Measurements from ENCODE around the gene MRPL52. TPM values are rescaled to one million over a fixed set of nuclear protein-coding genes. Genes with fewer than 3 reads are reported as not detected.
"Not testable (repeated sequence)": the region's sequence is repeated elsewhere in the genome, so short reads cannot be mapped to it uniquely, and the experiment has no call there.

The MRPL52 gene
- total and polyA plus RNA-seq, 10 of the 15 experiments (the other 5 are each of a cell fraction or from before 2014, with no cell fraction given), result 51.7 to 541 (median 142) TPM

DNA sequence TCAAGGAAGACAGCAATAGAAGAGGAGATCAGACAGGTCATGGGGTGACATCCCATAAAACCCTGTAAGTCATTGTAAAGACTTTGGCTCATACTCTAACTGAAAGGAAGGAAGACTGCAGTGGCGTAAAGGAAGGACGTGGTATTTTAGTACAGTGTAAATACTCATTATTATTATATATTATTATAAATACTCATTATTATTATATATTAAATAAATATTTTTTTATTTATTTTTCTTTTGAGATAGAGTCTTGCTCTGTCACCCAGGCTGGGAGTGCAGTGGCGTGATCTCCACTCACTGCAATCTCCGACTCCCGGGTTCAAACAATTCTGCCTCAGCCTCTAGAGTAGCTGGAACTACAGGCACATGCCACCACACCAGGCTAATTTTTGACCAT, 26.7 kb downstream of the MRPL52 start (continued):
- TF ChIP-seq, protein P1, sequence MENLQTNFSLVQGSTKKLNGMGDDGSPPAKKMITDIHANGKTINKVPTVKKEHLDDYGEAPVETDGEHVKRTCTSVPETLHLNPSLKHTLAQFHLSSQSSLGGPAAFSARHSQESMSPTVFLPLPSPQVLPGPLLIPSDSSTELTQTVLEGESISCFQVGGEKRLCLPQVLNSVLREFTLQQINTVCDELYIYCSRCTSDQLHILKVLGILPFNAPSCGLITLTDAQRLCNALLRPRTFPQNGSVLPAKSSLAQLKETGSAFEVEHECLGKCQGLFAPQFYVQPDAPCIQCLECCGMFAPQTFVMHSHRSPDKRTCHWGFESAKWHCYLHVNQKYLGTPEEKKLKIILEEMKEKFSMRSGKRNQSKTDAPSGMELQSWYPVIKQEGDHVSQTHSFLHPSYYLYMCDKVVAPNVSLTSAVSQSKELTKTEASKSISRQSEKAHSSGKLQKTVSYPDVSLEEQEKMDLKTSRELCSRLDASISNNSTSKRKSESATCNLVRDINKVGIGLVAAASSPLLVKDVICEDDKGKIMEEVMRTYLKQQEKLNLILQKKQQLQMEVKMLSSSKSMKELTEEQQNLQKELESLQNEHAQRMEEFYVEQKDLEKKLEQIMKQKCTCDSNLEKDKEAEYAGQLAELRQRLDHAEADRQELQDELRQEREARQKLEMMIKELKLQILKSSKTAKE (IDR thresholded peaks at IDR 0.05; ENCODE audit: low read depth, poor library complexity, severe bottlenecking), result no peak

DNA sequence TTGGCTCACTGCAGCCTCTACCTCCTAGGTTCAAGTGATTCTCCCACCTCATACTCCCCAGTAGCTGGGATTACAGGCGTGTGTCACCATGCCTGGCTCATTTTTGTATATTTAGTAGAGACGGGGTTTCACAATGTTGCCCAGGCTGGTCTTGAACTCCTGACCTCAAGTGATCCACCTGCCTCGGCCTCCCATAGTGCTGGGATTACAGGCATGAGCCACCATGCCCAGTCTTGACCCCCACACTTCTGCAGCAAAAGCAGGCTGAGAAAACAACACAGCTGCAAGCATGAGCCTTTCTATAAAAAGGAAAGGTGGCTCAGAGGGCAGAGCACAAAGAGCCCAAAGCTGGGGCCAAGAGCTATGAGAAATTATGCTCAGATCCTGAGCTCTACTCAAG, 30.7 kb downstream of the MRPL52 start:
- H3K4me1 ChIP-seq (ENCODE audit: control insufficient read depth, insufficient read depth, low read length); H2AFZ ChIP-seq (ENCODE audit: control insufficient read depth, low read depth, low read length); H3K4me3 ChIP-seq; H3K9me3 ChIP-seq (replicated peaks; ENCODE audit: control insufficient read depth, insufficient read depth, low read length); H3K4me2 ChIP-seq (ENCODE audit: control insufficient read depth, insufficient read depth); H3K27me3 ChIP-seq (replicated peaks in 1 of 2; ENCODE audit: control insufficient read depth in 2 of 2, insufficient read depth in 2 of 2, low read length in 1 of 2); H3K27ac ChIP-seq (ENCODE audit: control insufficient read depth, insufficient read depth); in situ Hi-C loops (cut with MboI); DNase-seq (ENCODE audit: low read depth, low spot score); H3K36me3 ChIP-seq (ENCODE audit: control insufficient read depth in 2 of 2, insufficient read depth in 2 of 2, low read length in 1 of 2); FAIRE-seq; H3K79me2 ChIP-seq (ENCODE audit: control insufficient read depth, insufficient read depth, low read length); H4K20me1 ChIP-seq (ENCODE audit: control insufficient read depth, insufficient read depth); BruUV-seq (replicated peaks); ATAC-seq; intact Hi-C loops (cut with micrococcal nuclease; ENCODE audit: unreplicated experiment); H3K9ac ChIP-seq (ENCODE audit: control insufficient read depth, insufficient read depth, low read length): not testable (repeated sequence)
- ChIA-PET CTCF (interaction anchor here (0.6 to 4.2 kb wide), 10 partner anchors 12 to 470 kb away, joined by 3 to 29 read pairs (median 4); partner anchors contain the start of gene LRP10), RAD21 (ENCODE audit: unreplicated experiment) (interaction anchor here (0.6 to 1.8 kb wide), 5 partner anchors 11 to 57 kb away, joined by 3 to 6 read pairs (median 3); no protein-coding TSS in a partner anchor), SMC1A (ENCODE audit: uncharacterized antibody, unreplicated experiment) (interaction anchor here (0.6 to 3.9 kb wide), 8 partner anchors 28 to 290 kb away, joined by 3 to 16 read pairs (median 3); no protein-coding TSS in a partner anchor), POLR2A (interaction anchor here (0.7 to 0.8 kb wide), 3 partner anchors 36 to 113 kb away, joined by 3 to 5 read pairs (median 3); no protein-coding TSS in a partner anchor)
- 72% methylated on average over 3 of the region's 3 CpGs for WGBS (ENCODE audit: insufficient coverage, insufficient replicate concordance, low lambda C conversion rate, missing lambda C conversion rate)

DNA sequence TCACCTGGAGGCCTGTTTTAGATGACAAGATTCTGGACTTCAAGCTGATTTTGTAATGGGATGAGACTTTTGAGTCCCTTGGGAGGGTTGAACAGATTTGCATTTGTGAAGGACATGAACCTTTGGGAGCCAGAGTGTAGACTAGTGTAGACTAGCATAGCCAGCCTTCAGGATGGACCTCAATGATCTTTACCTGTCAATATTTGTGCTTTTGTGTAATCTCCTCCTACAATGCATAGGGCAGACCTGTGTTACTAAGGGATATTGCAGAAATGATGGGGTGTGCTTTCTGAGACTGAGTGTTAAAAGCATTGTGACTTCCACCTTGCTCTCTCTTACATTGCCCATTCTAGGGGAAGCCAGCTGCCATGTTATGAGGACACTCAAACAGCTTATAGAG, 32.0 kb downstream of the MRPL52 start:
- H2AFZ ChIP-seq (ENCODE audit: control insufficient read depth, low read depth, low read length), result no peak overlapping the region
- H3K9ac ChIP-seq (ENCODE audit: control insufficient read depth, insufficient read depth, low read length), result no peak overlapping the region
- no peak overlapping the region for H3K27ac ChIP-seq (ENCODE audit: control insufficient read depth, insufficient read depth)
- CTCF ChIA-PET, result interaction anchor here (0.9 to 6.5 kb wide), 7 partner anchors 8 to 291 kb away, joined by 3 to 40 read pairs (median 4); partner anchors contain the start of gene LRP10
- SMC1A ChIA-PET (ENCODE audit: uncharacterized antibody, unreplicated experiment), result interaction anchor here (0.8 to 1.1 kb wide), 3 partner anchors 9 to 40 kb away, joined by 3 to 5 read pairs (median 4); partner anchors contain the start of gene LRP10
- no peak overlapping the region for H3K4me3 ChIP-seq
- H3K4me2 ChIP-seq (ENCODE audit: control insufficient read depth, insufficient read depth), result no peak overlapping the region
- no peak for ATAC-seq
- peaks cover 5% of the 10 kb centered on the region; the same call in 1 of the 3 replicates for H3K9me3 ChIP-seq (replicated peaks; ENCODE audit: control insufficient read depth, insufficient read depth, low read length)
- H3K4me1 ChIP-seq (ENCODE audit: control insufficient read depth, insufficient read depth, low read length), result peaks cover 7% of the 10 kb centered on the region
- H3K36me3 ChIP-seq (ENCODE audit: control insufficient read depth in 2 of 2, insufficient read depth in 2 of 2, low read length in 1 of 2), result no peaks in the 10 kb centered on the region
- no peaks in the 10 kb centered on the region for H3K79me2 ChIP-seq (ENCODE audit: control insufficient read depth, insufficient read depth, low read length)
- no peaks in the 10 kb centered on the region for H3K27me3 ChIP-seq (replicated peaks in 1 of 2; ENCODE audit: control insufficient read depth in 2 of 2, insufficient read depth in 2 of 2, low read length in 1 of 2)
- in situ Hi-C loops (cut with MboI) (no loop called here), intact Hi-C loops (cut with micrococcal nuclease; ENCODE audit: unreplicated experiment) (no loop called here)
- BruUV-seq (replicated peaks), result no TSS peak
- no peaks in the 10 kb centered on the region for H4K20me1 ChIP-seq (ENCODE audit: control insufficient read depth, insufficient read depth)
- POLR2A ChIA-PET, result no interaction called here
- no peak for DNase-seq (ENCODE audit: low read depth, low spot score)
- RAD21 ChIA-PET (ENCODE audit: unreplicated experiment), result interaction anchor here (1.2 to 1.7 kb wide), 3 partner anchors 9 to 292 kb away, joined by 3 to 4 read pairs (median 3); no protein-coding TSS in a partner anchor
- FAIRE-seq, result no peak
- TF ChIP-seq, protein P2, sequence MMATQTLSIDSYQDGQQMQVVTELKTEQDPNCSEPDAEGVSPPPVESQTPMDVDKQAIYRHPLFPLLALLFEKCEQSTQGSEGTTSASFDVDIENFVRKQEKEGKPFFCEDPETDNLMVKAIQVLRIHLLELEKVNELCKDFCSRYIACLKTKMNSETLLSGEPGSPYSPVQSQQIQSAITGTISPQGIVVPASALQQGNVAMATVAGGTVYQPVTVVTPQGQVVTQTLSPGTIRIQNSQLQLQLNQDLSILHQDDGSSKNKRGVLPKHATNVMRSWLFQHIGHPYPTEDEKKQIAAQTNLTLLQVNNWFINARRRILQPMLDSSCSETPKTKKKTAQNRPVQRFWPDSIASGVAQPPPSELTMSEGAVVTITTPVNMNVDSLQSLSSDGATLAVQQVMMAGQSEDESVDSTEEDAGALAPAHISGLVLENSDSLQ (IDR thresholded peaks at IDR 0.05), result no peak
- TF ChIP-seq MXI1 (IDR thresholded peaks at IDR 0.05; ENCODE audit: low read depth, low read length), result no peak
- TF ChIP-seq KAT2A (conservative IDR thresholded peaks at IDR 0.05; ENCODE audit: control insufficient read depth, low read depth, low read length), result no peak
- TF ChIP-seq RAD21 (IDR thresholded peaks at IDR 0.05; ENCODE audit: insufficient read depth, low read depth, low read length), result no peak
- no peak for TF ChIP-seq SIX5 (IDR thresholded peaks at IDR 0.05; ENCODE audit: low read depth, low read length, severe bottlenecking)
- TF ChIP-seq CBX5 (IDR thresholded peaks at IDR 0.05; ENCODE audit: low read depth), result no peak
- no peak for TF ChIP-seq EED (IDR thresholded peaks at IDR 0.05; ENCODE audit: low read depth)
- TF ChIP-seq SRF (IDR thresholded peaks at IDR 0.05; ENCODE audit: low read depth in 2 of 2, low read length in 2 of 2), result no peak
- TF ChIP-seq SUZ12 (IDR thresholded peaks at IDR 0.05; ENCODE audit: unreplicated experiment), result no peak
- TF ChIP-seq, protein P3, sequence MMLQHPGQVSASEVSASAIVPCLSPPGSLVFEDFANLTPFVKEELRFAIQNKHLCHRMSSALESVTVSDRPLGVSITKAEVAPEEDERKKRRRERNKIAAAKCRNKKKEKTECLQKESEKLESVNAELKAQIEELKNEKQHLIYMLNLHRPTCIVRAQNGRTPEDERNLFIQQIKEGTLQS (IDR thresholded peaks at IDR 0.05; ENCODE audit: borderline replicate concordance, extremely low read depth, low read depth, low read length), result no peak
